HepG2 (cell line): ENCODE data around the gene ATP9A. TPM values are rescaled to one million over a fixed set of nuclear protein-coding genes. Genes with fewer than 3 reads are reported as not detected.

ENCODE experiments used
- BHLHE40 ChIP-seq: IDR thresholded peaks from 2 replicates; pipeline ENCODE4 v1.6.1; 2011; ENCODE audit warnings: low read length, improper control_type of control experiment
- CEBPB ChIP-seq: IDR thresholded peaks from 2 replicates; pipeline ENCODE4 v1.6.1; 2011; ENCODE audit warnings: low read depth, low read length, improper control_type of control experiment, borderline replicate concordance
- FOXP4 ChIP-seq: sonication (generic); formaldehyde crosslinking; IDR thresholded peaks from 2 replicates; pipeline ENCODE4 v1.4.0; 2020; ENCODE audit warnings: missing genetic modification reagents
- HOXA3 ChIP-seq: sonication (generic); formaldehyde crosslinking; IDR thresholded peaks from 2 replicates; pipeline ENCODE4 v1.5.0; 2020; ENCODE audit warnings: missing genetic modification reagents
- KLF13 ChIP-seq: sonication (generic); formaldehyde crosslinking; IDR thresholded peaks from 2 replicates; pipeline ENCODE4 v1.4.0; 2020; ENCODE audit warnings: mild to moderate bottlenecking, missing genetic modification reagents
- MAF1 ChIP-seq: sonication (generic); formaldehyde crosslinking; IDR thresholded peaks from 2 replicates; pipeline ENCODE4 v1.5.0; 2020; ENCODE audit warnings: missing genetic modification reagents, borderline replicate concordance
- MAZ ChIP-seq, 2 experiments: sonication (generic) in 1 of 2; formaldehyde crosslinking in 1 of 2; IDR thresholded peaks; 2 replicates each; pipeline versions ENCODE4 v1.5.0 to v1.6.1; 2012 to 2020; ENCODE audit warnings: low read depth in 2 of 2, mild to moderate bottlenecking in 2 of 2, borderline replicate concordance in 1 of 2, improper control_type of control experiment in 1 of 2, low read length in 1 of 2, missing genetic modification reagents in 1 of 2, moderate library complexity in 1 of 2
- NFATC3 ChIP-seq: sonication (generic); formaldehyde crosslinking; IDR thresholded peaks from 2 replicates; pipeline ENCODE4 v1.5.1; 2020; ENCODE audit warnings: mild to moderate bottlenecking, missing genetic modification reagents
- NONO ChIP-seq, 2 experiments: fragments of 450-650 bp in 1 of 2; sonication (generic) in 1 of 2; formaldehyde crosslinking in 1 of 2; IDR thresholded peaks in 1 of 2; conservative IDR thresholded peaks in 1 of 2; 2 replicates each; pipeline versions ENCODE4 v1.6.1 to v1.8.0; 2017 to 2022; ENCODE audit warnings: mild to moderate bottlenecking in 1 of 2, missing genetic modification reagents in 1 of 2, moderate library complexity in 1 of 2
- RELA ChIP-seq: sonication (generic); formaldehyde crosslinking; IDR thresholded peaks from 2 replicates; pipeline ENCODE4 v1.4.0; 2020; ENCODE audit warnings: missing genetic modification reagents
- SOX6 ChIP-seq, 2 experiments: fragments of 450-650 bp in 1 of 2; sonication (generic) in 1 of 2; formaldehyde crosslinking in 1 of 2; IDR thresholded peaks; 2 replicates each; pipeline versions ENCODE4 v1.4.0 to v1.6.1; 2017 to 2020; ENCODE audit warnings: antibody characterized with exemption in 1 of 2, mild to moderate bottlenecking in 1 of 2, missing genetic modification reagents in 1 of 2
- STAG1 ChIP-seq: sonication (generic); formaldehyde crosslinking; IDR thresholded peaks from 2 replicates; pipeline ENCODE4 v1.4.0; 2020; ENCODE audit warnings: missing genetic modification reagents
- STAT5B ChIP-seq: sonication (generic); formaldehyde crosslinking; IDR thresholded peaks from 2 replicates; pipeline ENCODE4 v1.4.0; 2020; ENCODE audit warnings: missing genetic modification reagents
- TFDP2 ChIP-seq: sonication (generic); formaldehyde crosslinking; IDR thresholded peaks from 2 replicates; pipeline ENCODE4 v1.4.0; 2020; ENCODE audit warnings: missing genetic modification reagents
- ZFP41 ChIP-seq: sonication (generic); formaldehyde crosslinking; IDR thresholded peaks from 2 replicates; pipeline ENCODE4 v1.4.0; 2020; ENCODE audit warnings: mild to moderate bottlenecking, missing genetic modification reagents, borderline replicate concordance
- ZMAT5 ChIP-seq: sonication (generic); formaldehyde crosslinking; IDR thresholded peaks from 2 replicates; pipeline ENCODE4 v1.5.0; 2020; ENCODE audit warnings: mild to moderate bottlenecking, low read depth, missing genetic modification reagents, borderline replicate concordance
- ZNF317 ChIP-seq: sonication (generic); formaldehyde crosslinking; IDR thresholded peaks from 2 replicates; pipeline ENCODE4 v1.5.0; 2020; ENCODE audit warnings: mild to moderate bottlenecking, missing genetic modification reagents
- ZNF350 ChIP-seq: sonication (generic); formaldehyde crosslinking; IDR thresholded peaks from 2 replicates; pipeline ENCODE4 v1.4.0; 2020; ENCODE audit warnings: mild to moderate bottlenecking, low read depth, missing genetic modification reagents, borderline replicate concordance
- ZNF446 ChIP-seq: sonication (generic); formaldehyde crosslinking; IDR thresholded peaks from 2 replicates; pipeline ENCODE4 v1.5.0; 2020; ENCODE audit warnings: mild to moderate bottlenecking, missing genetic modification reagents
- ZNF605 ChIP-seq: sonication (generic); formaldehyde crosslinking; IDR thresholded peaks from 2 replicates; pipeline ENCODE4 v1.8.0; 2022; ENCODE audit warnings: mild to moderate bottlenecking, missing genetic modification reagents
- ZNF737 ChIP-seq: sonication (generic); formaldehyde crosslinking; IDR thresholded peaks from 2 replicates; pipeline ENCODE4 v1.5.0; 2020; ENCODE audit warnings: missing genetic modification reagents, mild to moderate bottlenecking, borderline replicate concordance
- ZNF83 ChIP-seq: sonication (generic); formaldehyde crosslinking; IDR thresholded peaks from 2 replicates; pipeline ENCODE4 v1.4.0; 2020; ENCODE audit warnings: missing genetic modification reagents, mild to moderate bottlenecking, borderline replicate concordance
- polyA plus RNA-seq, 8 experiments: library from polyadenylated mRNA; depleted of rRNA in 3 of 8; stranded (reverse) in 7 of 8; unstranded in 1 of 8; fragments of >200 nt; fragmentation: Illumina TruSeq in 4 of 8; extraction: Trizol in 4 of 8; gene quantifications; 2 replicates each; pipeline versions ENCODE4 v1.2.1 to v1.2.3, GENCODE V29; 2011 to 2016; ENCODE audit warnings: low read depth in 4 of 8, missing spikeins in 1 of 8, mixed read lengths in 1 of 8; ENCODE audit not compliant: insufficient read depth in 1 of 8
- total RNA-seq, 5 experiments: library from RNA; depleted of rRNA; stranded (reverse); fragments of >200 nt; fragmentation: Illumina TruSeq; extraction: Trizol; gene quantifications; 2 replicates each; pipeline ENCODE4 v1.2.3, GENCODE V29; 2016; ENCODE audit warnings: low read depth in 1 of 5
- TF ChIP-seq, protein P1 (sequence below): sonication (generic); formaldehyde crosslinking; IDR thresholded peaks from 2 replicates; pipeline ENCODE4 v1.4.0; 2020; ENCODE audit warnings: missing genetic modification reagents, borderline replicate concordance

Gene ATP9A
- total and polyA plus RNA-seq, 2 of the 13 experiments (the other 11 are each of a cell fraction or from before 2014, with no cell fraction given), result 11.8 to 18.5 TPM

DNA sequence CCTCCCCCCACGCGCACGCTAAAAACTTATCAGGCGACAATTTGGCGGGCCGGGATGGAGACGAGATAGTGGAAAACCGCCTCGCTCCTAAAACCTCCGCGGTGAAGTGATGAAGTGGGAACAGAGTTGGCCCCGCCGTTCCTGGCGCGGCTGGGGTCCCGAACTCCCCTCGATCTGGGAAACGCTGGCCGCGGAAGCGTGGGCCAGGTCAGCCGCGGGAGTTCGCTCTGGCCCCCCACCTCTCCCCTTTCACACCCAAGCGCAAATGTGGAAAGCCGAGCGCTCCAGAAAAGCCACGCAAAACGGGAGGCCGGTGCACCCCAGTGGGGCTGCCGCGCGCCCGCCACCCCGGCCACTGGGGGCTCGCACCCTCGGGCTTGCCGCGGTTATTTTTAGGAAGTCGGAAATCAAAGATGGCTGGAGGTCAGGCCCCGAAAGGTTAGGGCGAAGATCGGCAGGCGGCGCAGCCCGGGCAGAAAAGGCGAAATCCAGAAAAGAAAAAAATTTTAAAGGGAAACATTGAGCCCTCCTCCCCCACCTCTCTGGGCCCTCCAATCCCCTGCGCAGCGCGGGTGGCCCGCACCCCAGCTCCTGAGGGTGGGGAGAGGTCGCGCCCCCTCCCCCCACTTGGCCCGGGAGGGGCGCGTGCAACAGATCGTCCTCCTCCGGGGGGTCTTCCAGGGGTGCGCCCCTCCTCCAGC lies 33.1 kb upstream of the ATP9A start (continued):
- TF ChIP-seq, protein P1, sequence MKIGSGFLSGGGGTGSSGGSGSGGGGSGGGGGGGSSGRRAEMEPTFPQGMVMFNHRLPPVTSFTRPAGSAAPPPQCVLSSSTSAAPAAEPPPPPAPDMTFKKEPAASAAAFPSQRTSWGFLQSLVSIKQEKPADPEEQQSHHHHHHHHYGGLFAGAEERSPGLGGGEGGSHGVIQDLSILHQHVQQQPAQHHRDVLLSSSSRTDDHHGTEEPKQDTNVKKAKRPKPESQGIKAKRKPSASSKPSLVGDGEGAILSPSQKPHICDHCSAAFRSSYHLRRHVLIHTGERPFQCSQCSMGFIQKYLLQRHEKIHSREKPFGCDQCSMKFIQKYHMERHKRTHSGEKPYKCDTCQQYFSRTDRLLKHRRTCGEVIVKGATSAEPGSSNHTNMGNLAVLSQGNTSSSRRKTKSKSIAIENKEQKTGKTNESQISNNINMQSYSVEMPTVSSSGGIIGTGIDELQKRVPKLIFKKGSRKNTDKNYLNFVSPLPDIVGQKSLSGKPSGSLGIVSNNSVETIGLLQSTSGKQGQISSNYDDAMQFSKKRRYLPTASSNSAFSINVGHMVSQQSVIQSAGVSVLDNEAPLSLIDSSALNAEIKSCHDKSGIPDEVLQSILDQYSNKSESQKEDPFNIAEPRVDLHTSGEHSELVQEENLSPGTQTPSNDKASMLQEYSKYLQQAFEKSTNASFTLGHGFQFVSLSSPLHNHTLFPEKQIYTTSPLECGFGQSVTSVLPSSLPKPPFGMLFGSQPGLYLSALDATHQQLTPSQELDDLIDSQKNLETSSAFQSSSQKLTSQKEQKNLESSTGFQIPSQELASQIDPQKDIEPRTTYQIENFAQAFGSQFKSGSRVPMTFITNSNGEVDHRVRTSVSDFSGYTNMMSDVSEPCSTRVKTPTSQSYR, result 0 out of 2 replicates have a peak, but pooled peaks have one; percentile 24
- no peak for TF ChIP-seq KLF13
- no peak for TF ChIP-seq TFDP2 (CRISPR knock-in tag)
- no peak for TF ChIP-seq RELA (CRISPR knock-in tag)
- TF ChIP-seq HOXA3 (CRISPR knock-in tag), result no peak; the same call in 1 of the 2 replicates
- no peak for TF ChIP-seq NONO (IDR thresholded peaks at IDR 0.05)
- TF ChIP-seq NONO (CRISPR knock-in tag; conservative IDR thresholded peaks at IDR 0.05), result no peak
- TF ChIP-seq ZNF83 (CRISPR knock-in tag), result no peak
- TF ChIP-seq ZNF317 (CRISPR knock-in tag), result no peak
- TF ChIP-seq FOXP4 (CRISPR knock-in tag), result 0 out of 2 replicates have a peak, but pooled peaks have one; percentile 8
- no peak for TF ChIP-seq SOX6 (IDR thresholded peaks at IDR 0.05)
- TF ChIP-seq SOX6 (CRISPR knock-in tag; IDR thresholded peaks at IDR 0.05), result no peak
- no peak for TF ChIP-seq CEBPB
- no peak for TF ChIP-seq STAG1 (CRISPR knock-in tag)
- TF ChIP-seq NFATC3, result no peak
- TF ChIP-seq BHLHE40, result no peak
- 0 out of 2 replicates have a peak, but pooled peaks have one; percentile 17 for TF ChIP-seq ZNF605 (CRISPR knock-in tag)
- TF ChIP-seq ZFP41 (CRISPR knock-in tag), result no peak
- TF ChIP-seq MAF1 (CRISPR knock-in tag), result no peak
- TF ChIP-seq MAZ (IDR thresholded peaks at IDR 0.05; ENCODE audit: borderline replicate concordance, low read depth, low read length), result no peak
- no peak for TF ChIP-seq MAZ (CRISPR knock-in tag; IDR thresholded peaks at IDR 0.05; ENCODE audit: low read depth)
- no peak for TF ChIP-seq ZNF350
- TF ChIP-seq ZNF446 (CRISPR knock-in tag), result peak; percentile 69; the same call in 1 of the 2 replicates
- TF ChIP-seq ZNF737 (CRISPR knock-in tag), result no peak
- TF ChIP-seq STAT5B (CRISPR knock-in tag), result no peak
- no peak for TF ChIP-seq ZMAT5 (CRISPR knock-in tag)
